Measurements from ENCODE around the gene NDUFA5.

DNA sequence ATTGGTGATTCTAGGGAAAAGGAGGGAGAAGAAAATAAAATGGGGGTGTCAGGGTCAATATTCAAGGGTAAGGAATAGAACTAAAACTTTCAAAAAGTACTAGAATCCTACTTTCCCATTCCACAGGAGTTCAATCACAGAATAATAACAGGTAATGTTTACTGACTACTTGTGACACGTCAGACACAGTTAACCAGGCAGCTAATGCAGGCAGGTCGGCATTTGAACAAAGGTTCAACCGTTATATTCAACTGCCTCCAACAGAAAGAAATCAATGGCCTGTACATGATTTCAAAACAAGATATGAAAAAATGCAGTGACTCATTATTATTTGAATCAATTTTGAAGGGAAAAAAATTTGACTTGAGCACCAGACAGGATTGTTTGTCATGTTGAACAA, 47.1 kb upstream of the NDUFA5 start:
- TF ChIP-seq, protein P1, sequence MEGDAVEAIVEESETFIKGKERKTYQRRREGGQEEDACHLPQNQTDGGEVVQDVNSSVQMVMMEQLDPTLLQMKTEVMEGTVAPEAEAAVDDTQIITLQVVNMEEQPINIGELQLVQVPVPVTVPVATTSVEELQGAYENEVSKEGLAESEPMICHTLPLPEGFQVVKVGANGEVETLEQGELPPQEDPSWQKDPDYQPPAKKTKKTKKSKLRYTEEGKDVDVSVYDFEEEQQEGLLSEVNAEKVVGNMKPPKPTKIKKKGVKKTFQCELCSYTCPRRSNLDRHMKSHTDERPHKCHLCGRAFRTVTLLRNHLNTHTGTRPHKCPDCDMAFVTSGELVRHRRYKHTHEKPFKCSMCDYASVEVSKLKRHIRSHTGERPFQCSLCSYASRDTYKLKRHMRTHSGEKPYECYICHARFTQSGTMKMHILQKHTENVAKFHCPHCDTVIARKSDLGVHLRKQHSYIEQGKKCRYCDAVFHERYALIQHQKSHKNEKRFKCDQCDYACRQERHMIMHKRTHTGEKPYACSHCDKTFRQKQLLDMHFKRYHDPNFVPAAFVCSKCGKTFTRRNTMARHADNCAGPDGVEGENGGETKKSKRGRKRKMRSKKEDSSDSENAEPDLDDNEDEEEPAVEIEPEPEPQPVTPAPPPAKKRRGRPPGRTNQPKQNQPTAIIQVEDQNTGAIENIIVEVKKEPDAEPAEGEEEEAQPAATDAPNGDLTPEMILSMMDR (conservative IDR thresholded peaks at IDR 0.05 in 1 of 2, IDR thresholded peaks at IDR 0.05 in 1 of 2; ENCODE audit: low read depth in 1 of 2, low read length in 2 of 2) = no peak
- no peak for TF ChIP-seq EZH2 (IDR thresholded peaks at IDR 0.05; ENCODE audit: low read length, missing control alignments)

Data from fibroblast of lung (primary cell).